ENCODE measurements around the gene TMEM203. TPM values are rescaled to one million over a fixed set of nuclear protein-coding genes. Genes with fewer than 3 reads are reported as not detected.

TMEM203 gene
- total and polyA plus RNA-seq, 2 of the 4 experiments (the other 2 are of a cell fraction), result 18.8 to 40.6 TPM

Small RNAs within 50 kb of the gene (microRNA-seq; reads per million reads assigned to microRNA genes)
- gene MIR3621 (ENCODE audit: insufficient read depth in 1 of 2, insufficient read length in 1 of 2, unreplicated experiment in 1 of 2), result 0 reads per million in 2 experiments

Small RNAs within 50 kb of the gene (small RNA-seq; reads per million reads assigned to genes)
- 0 reads per million in 5 experiments for gene MIR3621

Other genes with a start within 250 kb of the TMEM203 start
Only the 30 nearest of the 31 such genes appear.
- gene PTGDS, start 228.1 kb downstream of the TMEM203 start, total RNA-seq (2012; rRNA removed), result not detected in 2 replicates
- 0.87 and 1.2 TPM in 2 replicates for gene PTGDS, start 228.1 kb downstream of the TMEM203 start, polyA plus RNA-seq (2012; rRNA removed)
- not detected in 2 replicates for gene LCNL1, start 222.7 kb downstream of the TMEM203 start, total RNA-seq (2012; rRNA removed)
- gene LCNL1, start 222.7 kb downstream of the TMEM203 start, polyA plus RNA-seq (2012; rRNA removed), result 0.13 and 0.15 TPM in 2 replicates
- 4.4 and 5.7 TPM in 2 replicates for gene PAXX, start 213.2 kb downstream of the TMEM203 start, total RNA-seq (2012; rRNA removed)
- 24.6 and 30.2 TPM in 2 replicates for gene PAXX, start 213.2 kb downstream of the TMEM203 start, polyA plus RNA-seq (2012; rRNA removed)
- gene CLIC3, start 209.1 kb downstream of the TMEM203 start, total RNA-seq (2012; rRNA removed), result 0.18 and 0.28 TPM in 2 replicates
- 1.7 and 2.1 TPM in 2 replicates for gene CLIC3, start 209.1 kb downstream of the TMEM203 start, polyA plus RNA-seq (2012; rRNA removed)
- 3.8 and 4.4 TPM in 2 replicates for gene ABCA2, start 177.4 kb downstream of the TMEM203 start, total RNA-seq (2012; rRNA removed)
- 46.0 and 52.3 TPM in 2 replicates for gene ABCA2, start 177.4 kb downstream of the TMEM203 start, polyA plus RNA-seq (2012; rRNA removed)
- gene FUT7, start 173.6 kb downstream of the TMEM203 start, total RNA-seq (2012; rRNA removed), result not detected in 2 replicates
- not detected in 2 replicates for gene FUT7, start 173.6 kb downstream of the TMEM203 start, polyA plus RNA-seq (2012; rRNA removed)
- 2.7 and 2.8 TPM in 2 replicates for gene NPDC1, start 159.5 kb downstream of the TMEM203 start, total RNA-seq (2012; rRNA removed)
- gene NPDC1, start 159.5 kb downstream of the TMEM203 start, polyA plus RNA-seq (2012; rRNA removed), result 58.1 and 74.0 TPM in 2 replicates
- not detected in 2 replicates for gene ENTPD2, start 151.6 kb downstream of the TMEM203 start, total RNA-seq (2012; rRNA removed)
- not detected in 2 replicates for gene ENTPD2, start 151.6 kb downstream of the TMEM203 start, polyA plus RNA-seq (2012; rRNA removed)
- 3.3 and 3.4 TPM in 2 replicates for gene SAPCD2, start 135.1 kb downstream of the TMEM203 start, total RNA-seq (2012; rRNA removed)
- gene SAPCD2, start 135.1 kb downstream of the TMEM203 start, polyA plus RNA-seq (2012; rRNA removed), result 4.9 and 6.4 TPM in 2 replicates
- gene UAP1L1, start 128.1 kb downstream of the TMEM203 start, total RNA-seq (2012; rRNA removed), result 2.3 and 2.5 TPM in 2 replicates
- 8.7 and 9.8 TPM in 2 replicates for gene UAP1L1, start 128.1 kb downstream of the TMEM203 start, polyA plus RNA-seq (2012; rRNA removed)
- gene MAN1B1, start 118.7 kb downstream of the TMEM203 start, total RNA-seq (2012; rRNA removed), result 25.0 and 28.7 TPM in 2 replicates
- gene MAN1B1, start 118.7 kb downstream of the TMEM203 start, polyA plus RNA-seq (2012; rRNA removed), result 49.8 and 55.1 TPM in 2 replicates
- gene DPP7, start 90.9 kb downstream of the TMEM203 start, total RNA-seq (2012; rRNA removed), result 14.2 and 14.9 TPM in 2 replicates
- 76.4 and 88.2 TPM in 2 replicates for gene DPP7, start 90.9 kb downstream of the TMEM203 start, polyA plus RNA-seq (2012; rRNA removed)
- gene GRIN1, start 66.5 kb downstream of the TMEM203 start, total RNA-seq (2012; rRNA removed), result not detected in 2 replicates
- 0.04 and 0.09 TPM in 2 replicates for gene GRIN1, start 66.5 kb downstream of the TMEM203 start, polyA plus RNA-seq (2012; rRNA removed)
- gene LRRC26, start 35.6 kb downstream of the TMEM203 start, total RNA-seq (2012; rRNA removed), result not detected in 2 replicates
- gene LRRC26, start 35.6 kb downstream of the TMEM203 start, polyA plus RNA-seq (2012; rRNA removed), result not detected in 2 replicates
- gene TMEM210, start 33.6 kb downstream of the TMEM203 start, total RNA-seq (2012; rRNA removed), result not detected in 2 replicates
- not detected in 2 replicates for gene TMEM210, start 33.6 kb downstream of the TMEM203 start, polyA plus RNA-seq (2012; rRNA removed)
- 9.3 and 9.4 TPM in 2 replicates for gene ANAPC2, start 17.1 kb downstream of the TMEM203 start, total RNA-seq (2012; rRNA removed)
- 29.5 and 34.3 TPM in 2 replicates for gene ANAPC2, start 17.1 kb downstream of the TMEM203 start, polyA plus RNA-seq (2012; rRNA removed)
- 55.7 and 63.9 TPM in 2 replicates for gene SSNA1, start 17.0 kb downstream of the TMEM203 start, total RNA-seq (2012; rRNA removed)
- gene SSNA1, start 17.0 kb downstream of the TMEM203 start, polyA plus RNA-seq (2012; rRNA removed), result 86.7 and 107 TPM in 2 replicates
- 1.7 and 1.8 TPM in 2 replicates for gene TPRN, start 4.9 kb downstream of the TMEM203 start, total RNA-seq (2012; rRNA removed)
- gene TPRN, start 4.9 kb downstream of the TMEM203 start, polyA plus RNA-seq (2012; rRNA removed), result 5.3 and 7.1 TPM in 2 replicates
- gene NDOR1, start 52 bp upstream of the TMEM203 start, total RNA-seq (2012; rRNA removed), result 0.90 and 1.1 TPM in 2 replicates
- gene NDOR1, start 52 bp upstream of the TMEM203 start, polyA plus RNA-seq (2012; rRNA removed), result 10.6 and 14.0 TPM in 2 replicates
- gene RNF208, start 16.6 kb upstream of the TMEM203 start, total RNA-seq (2012; rRNA removed), result not detected in 2 replicates
- gene RNF208, start 16.6 kb upstream of the TMEM203 start, polyA plus RNA-seq (2012; rRNA removed), result 1.2 and 1.6 TPM in 2 replicates
- gene CYSRT1, start 19.5 kb upstream of the TMEM203 start, total RNA-seq (2012; rRNA removed), result 0.18 TPM in 1 of 2 replicates, not detected in the other
- 0.84 and 0.93 TPM in 2 replicates for gene CYSRT1, start 19.5 kb upstream of the TMEM203 start, polyA plus RNA-seq (2012; rRNA removed)
- gene RNF224, start 21.9 kb upstream of the TMEM203 start, total RNA-seq (2012; rRNA removed), result not detected in 2 replicates
- not detected in 2 replicates for gene RNF224, start 21.9 kb upstream of the TMEM203 start, polyA plus RNA-seq (2012; rRNA removed)
- gene SLC34A3, start 25.3 kb upstream of the TMEM203 start, total RNA-seq (2012; rRNA removed), result not detected in 2 replicates
- not detected in 2 replicates for gene SLC34A3, start 25.3 kb upstream of the TMEM203 start, polyA plus RNA-seq (2012; rRNA removed)
- 236 and 237 TPM in 2 replicates for gene TUBB4B, start 35.6 kb upstream of the TMEM203 start, total RNA-seq (2012; rRNA removed)
- gene TUBB4B, start 35.6 kb upstream of the TMEM203 start, polyA plus RNA-seq (2012; rRNA removed), result 529 and 613 TPM in 2 replicates
- gene STPG3, start 45.6 kb upstream of the TMEM203 start, total RNA-seq (2012; rRNA removed), result not detected in 2 replicates
- gene STPG3, start 45.6 kb upstream of the TMEM203 start, polyA plus RNA-seq (2012; rRNA removed), result not detected in 2 replicates
- gene NELFB, start 49.7 kb upstream of the TMEM203 start, total RNA-seq (2012; rRNA removed), result 36.7 and 36.9 TPM in 2 replicates
- 65.1 and 66.0 TPM in 2 replicates for gene NELFB, start 49.7 kb upstream of the TMEM203 start, polyA plus RNA-seq (2012; rRNA removed)
- gene TOR4A, start 72.1 kb upstream of the TMEM203 start, total RNA-seq (2012; rRNA removed), result 9.7 and 11.4 TPM in 2 replicates
- gene TOR4A, start 72.1 kb upstream of the TMEM203 start, polyA plus RNA-seq (2012; rRNA removed), result 22.9 and 28.4 TPM in 2 replicates
- not detected in 2 replicates for gene NRARP, start 96.6 kb upstream of the TMEM203 start, total RNA-seq (2012; rRNA removed)
- 0.15 and 0.39 TPM in 2 replicates for gene NRARP, start 96.6 kb upstream of the TMEM203 start, polyA plus RNA-seq (2012; rRNA removed)
- 1.1 and 1.7 TPM in 2 replicates for gene EXD3, start 217.5 kb upstream of the TMEM203 start, total RNA-seq (2012; rRNA removed)
- 7.4 and 10.2 TPM in 2 replicates for gene EXD3, start 217.5 kb upstream of the TMEM203 start, polyA plus RNA-seq (2012; rRNA removed)
- gene NOXA1, start 217.7 kb upstream of the TMEM203 start, total RNA-seq (2012; rRNA removed), result not detected in 2 replicates
- gene NOXA1, start 217.7 kb upstream of the TMEM203 start, polyA plus RNA-seq (2012; rRNA removed), result 0.16 and 0.17 TPM in 2 replicates

All from IMR-90 (cell line).